Measurements from ENCODE around the gene HECTD3. TPM values are rescaled to one million over a fixed set of nuclear protein-coding genes. Genes with fewer than 3 reads are reported as not detected.
A peak's percentile ranks its signal among the peaks of the same experiment; 100 is the strongest.

Gene HECTD3
- total and polyA plus RNA-seq, 9 of the 15 experiments (the other 6 are each of a cell fraction or from before 2014, with no cell fraction given) = 6.3 to 50.8 (median 18.9) TPM

DNA sequence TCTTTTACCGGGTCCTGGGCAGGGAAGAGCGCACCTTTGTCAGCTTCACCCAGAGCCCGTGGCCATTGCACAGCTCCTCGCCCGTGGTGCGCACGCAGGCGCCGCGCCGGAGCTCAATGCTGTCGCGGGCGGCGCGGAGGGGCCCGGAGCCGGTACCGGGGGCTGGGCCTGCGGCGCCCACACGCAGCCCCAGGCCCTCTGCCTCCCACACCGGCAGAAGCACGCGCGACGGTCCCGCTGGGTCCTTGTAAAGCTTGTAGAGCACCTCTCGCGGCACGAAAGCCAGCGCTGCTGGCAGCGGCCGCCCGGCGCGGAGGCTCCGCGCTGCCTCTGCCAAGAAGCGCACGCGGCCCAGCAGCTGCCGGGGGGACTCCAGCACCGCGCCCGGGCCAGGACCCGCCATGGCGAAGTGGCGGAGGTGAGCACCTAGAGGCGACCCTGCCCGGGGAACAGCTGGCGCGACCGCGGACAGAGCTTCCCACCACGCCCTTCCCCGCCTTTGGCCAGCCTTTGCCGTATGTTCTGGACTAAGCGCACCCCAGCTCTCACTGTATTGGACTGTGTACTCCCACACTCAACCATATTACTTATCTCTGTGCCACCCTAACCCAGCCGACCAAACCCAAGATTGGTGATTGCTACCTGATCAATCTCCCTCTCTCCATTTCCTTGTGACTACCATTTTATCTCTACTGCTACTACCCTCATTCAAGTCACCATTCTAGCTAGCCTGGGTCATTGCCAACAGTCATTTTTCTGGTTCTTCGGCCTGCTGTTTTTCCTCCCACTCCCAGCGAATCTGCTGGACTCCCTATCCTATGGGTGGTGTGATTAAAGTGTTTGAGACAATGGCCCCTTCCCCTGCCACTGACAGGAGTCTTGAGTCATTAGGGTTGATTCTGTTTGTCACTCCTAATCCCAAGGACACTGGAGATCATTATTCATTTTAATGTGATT lies at the start of gene HECTD3 (continued):
- TF ChIP-seq ZHX1 (conservative IDR thresholded peaks at IDR 0.05; ENCODE audit: low read length) (no peak), POU5F1 (IDR thresholded peaks at IDR 0.05; ENCODE audit: borderline replicate concordance, low read depth, low read length, partially characterized antibody) (no peak), ZNF696 (CRISPR knock-in tag; conservative IDR thresholded peaks at IDR 0.05) (no peak), U2AF1 (optimal IDR thresholded peaks at IDR 0.05; ENCODE audit: low read depth, low read length) (no peak), CHD2 (IDR thresholded peaks at IDR 0.05; ENCODE audit: low read depth, low read length) (peak; percentile 9; the same call in 1 of the 2 replicates), FIP1L1 (IDR thresholded peaks at IDR 0.05; ENCODE audit: low read depth, low read length, poor library complexity, severe bottlenecking) (peak; percentile 50), ZBTB7A (IDR thresholded peaks at IDR 0.05; ENCODE audit: borderline replicate concordance, control insufficient read depth, low read depth, low read length) (peak; percentile 14; the same call in 1 of the 2 replicates), MTA3 (IDR thresholded peaks at IDR 0.05; ENCODE audit: borderline replicate concordance) (peak; percentile 38; the same call in 1 of the 2 replicates), ZNF140 (CRISPR knock-in tag; IDR thresholded peaks at IDR 0.05) (no peak), OTX1 (CRISPR knock-in tag; IDR thresholded peaks at IDR 0.05) (0 out of 2 replicates have a peak, but pooled peaks have one; percentile 31), CBX2 (IDR thresholded peaks at IDR 0.05; ENCODE audit: insufficient read depth, low read length, poor library complexity, severe bottlenecking) (no peak), ZNF592 (IDR thresholded peaks at IDR 0.05) (no peak; the same call in 1 of the 2 replicates), SREBF2 (CRISPR knock-in tag; IDR thresholded peaks at IDR 0.05) (no peak), DEAF1 (CRISPR knock-in tag; IDR thresholded peaks at IDR 0.05) (no peak), SMARCA4 (IDR thresholded peaks at IDR 0.05) (no peak; the same call in 1 of the 2 replicates)
- TF ChIP-seq, protein P1, sequence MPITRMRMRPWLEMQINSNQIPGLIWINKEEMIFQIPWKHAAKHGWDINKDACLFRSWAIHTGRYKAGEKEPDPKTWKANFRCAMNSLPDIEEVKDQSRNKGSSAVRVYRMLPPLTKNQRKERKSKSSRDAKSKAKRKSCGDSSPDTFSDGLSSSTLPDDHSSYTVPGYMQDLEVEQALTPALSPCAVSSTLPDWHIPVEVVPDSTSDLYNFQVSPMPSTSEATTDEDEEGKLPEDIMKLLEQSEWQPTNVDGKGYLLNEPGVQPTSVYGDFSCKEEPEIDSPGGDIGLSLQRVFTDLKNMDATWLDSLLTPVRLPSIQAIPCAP (CRISPR knock-in tag; IDR thresholded peaks at IDR 0.05; ENCODE audit: borderline replicate concordance) = no peak
